GM12892 (cell line): ENCODE results near the gene ZBTB32.

Experiments
- POLR2A ChIP-seq: IDR thresholded peaks from 2 replicates; pipeline ENCODE4 v1.6.1; 2011; ENCODE audit warnings: low read depth, low read length, control low read depth
- POLR2AphosphoS5 ChIP-seq: IDR thresholded peaks from 2 replicates; pipeline ENCODE4 v1.6.1; 2011; ENCODE audit warnings: low read depth, low read length, control low read depth
- TAF1 ChIP-seq: IDR thresholded peaks from 2 replicates; pipeline ENCODE4 v1.6.1; 2011; ENCODE audit warnings: low read depth, mild to moderate bottlenecking, control low read depth, low read length, borderline replicate concordance

DNA sequence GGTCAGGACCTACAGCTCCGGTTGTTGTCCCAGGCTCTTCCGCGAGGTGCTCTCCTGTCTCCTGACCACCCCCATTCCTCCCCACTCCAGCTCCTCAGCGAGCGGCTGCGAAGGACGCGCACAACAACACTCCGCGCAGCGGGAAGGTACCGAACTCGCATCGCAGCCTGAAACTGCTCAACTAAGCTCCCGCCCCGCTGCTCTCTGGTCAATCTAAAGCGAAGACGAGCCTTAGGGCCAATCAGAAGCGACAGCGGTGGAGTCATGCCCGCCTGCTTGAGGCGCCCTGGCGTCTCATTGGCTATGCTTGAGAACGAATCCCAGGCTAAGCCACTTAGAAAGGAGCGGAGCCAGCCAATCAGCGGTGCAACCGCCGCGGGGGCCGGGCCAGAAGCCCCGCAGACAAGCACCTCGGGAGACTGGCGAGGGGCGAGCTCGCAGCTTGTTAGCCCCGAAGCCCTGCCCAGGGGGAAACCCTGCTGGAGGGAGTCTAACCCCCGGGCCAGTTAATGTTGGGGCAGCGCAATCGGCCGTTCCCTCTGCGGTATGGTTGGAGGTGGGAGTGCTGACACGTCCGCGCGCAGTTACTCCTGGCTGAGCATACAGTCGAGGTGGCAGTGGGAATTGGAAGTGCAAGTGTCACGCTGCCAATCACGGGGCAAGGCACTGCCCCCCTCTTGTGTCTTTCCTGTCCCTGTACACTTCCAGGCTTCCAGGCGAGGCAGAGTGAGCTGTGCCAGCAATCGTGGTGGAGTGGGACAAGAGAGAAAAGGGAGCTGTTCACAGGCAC is 1.9 kb upstream of the ZBTB32 start:
- TF ChIP-seq POLR2A (peak; percentile 81), TAF1 (no peak), POLR2AphosphoS5 (peak; percentile 57; the same call in 1 of the 2 replicates)
